Activated CD8-positive, alpha-beta memory T cell treated with anti-CD3 and anti-CD28 coated beads, Interleukin-2, amount 50 U/mL, for 48 hours (primary cell): ENCODE data around the gene ITPK1.

Source experiments
- DNase-seq: peaks from one replicate; pipeline ENCODE4 v3.0.0-alpha.2; 2020

ITPK1 gene

GRCh38 chr14:92962031-92962830 lies 153.5 kb downstream of the ITPK1 start:
- no peak for DNase-seq

GRCh38 chr14:92961567-92961855 lies 154.2 kb downstream of the ITPK1 start:
- DNase-seq, result no peak

GRCh38 chr14:92960706-92961566 lies 154.8 kb downstream of the ITPK1 start:
- DNase-seq, result no peak

- no peak for DNase-seq
These were observed 155.7 kb downstream of the ITPK1 start for GRCh38 chr14:92959761-92960680.

GRCh38 chr14:92959189-92959531 lies 156.6 kb downstream of the ITPK1 start:
- no peak for DNase-seq

- DNase-seq, result no peak
These were observed 157.1 kb downstream of the ITPK1 start for GRCh38 chr14:92958373-92959188.

- no peak for DNase-seq
These were observed 158.8 kb downstream of the ITPK1 start for GRCh38 chr14:92956961-92957360.

- DNase-seq, result no peak
These were observed 160.3 kb downstream of the ITPK1 start for GRCh38 chr14:92955381-92955780.

- DNase-seq, result no peak
These were observed 160.8 kb downstream of the ITPK1 start for GRCh38 chr14:92954933-92955332.

GRCh38 chr14:92953526-92953925 lies 162.2 kb downstream of the ITPK1 start:
- DNase-seq, result no peak

- no peak for DNase-seq
These were observed 163.0 kb downstream of the ITPK1 start for GRCh38 chr14:92952481-92953298.

GRCh38 chr14:92951912-92952471 lies 163.7 kb downstream of the ITPK1 start:
- DNase-seq, result peak; percentile 94

GRCh38 chr14:92951261-92951660 lies 164.5 kb downstream of the ITPK1 start:
- no peak for DNase-seq

- no peak for DNase-seq
These were observed 165.0 kb downstream of the ITPK1 start for GRCh38 chr14:92950773-92951172.

- DNase-seq, result no peak
These were observed 165.6 kb downstream of the ITPK1 start for GRCh38 chr14:92950193-92950540.

GRCh38 chr14:92949496-92950192 lies 166.1 kb downstream of the ITPK1 start:
- no peak for DNase-seq

- DNase-seq, result no peak
These were observed 167.1 kb downstream of the ITPK1 start for GRCh38 chr14:92948647-92949046.

GRCh38 chr14:92946847-92947545 lies 168.7 kb downstream of the ITPK1 start:
- no peak for DNase-seq

GRCh38 chr14:92945959-92946846 lies 169.5 kb downstream of the ITPK1 start:
- no peak for DNase-seq
